Neural progenitor cell (in vitro differentiated cells): Measurements from ENCODE around the gene NDUFV1.

ENCODE experiments used
- EZH2 ChIP-seq: fragments of 200-600 bp; sonication (generic); IDR thresholded peaks from 2 replicates; pipeline ENCODE4 v1.6.1; 2017; ENCODE audit warnings: antibody characterized with exemption, mild to moderate bottlenecking, moderate library complexity
- TF ChIP-seq, protein P1 (sequence below): fragments of 200-600 bp; sonication (generic); IDR thresholded peaks from 2 replicates; pipeline ENCODE4 v1.5.1; 2017; ENCODE audit warnings: antibody characterized with exemption, mild to moderate bottlenecking

DNA sequence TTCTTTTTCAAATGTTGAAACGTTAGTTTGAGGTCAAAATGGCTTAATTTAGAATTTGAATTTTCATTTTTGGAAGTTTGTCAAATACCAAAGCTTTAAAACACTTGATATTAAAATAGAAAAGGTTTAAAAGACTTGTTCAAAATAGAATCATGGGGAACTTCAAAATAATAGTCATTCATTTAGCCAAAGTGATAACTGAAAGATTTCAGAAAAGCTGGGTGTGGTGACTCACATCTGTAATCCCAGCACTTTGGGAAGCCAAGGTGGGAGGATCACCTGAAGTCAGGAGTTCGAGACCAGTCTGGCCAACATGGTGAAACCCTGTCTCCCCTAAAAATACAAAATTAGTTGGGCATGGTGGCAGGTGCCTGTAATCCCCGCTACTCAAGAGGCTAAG is 12.3 kb upstream of the NDUFV1 start:
- TF ChIP-seq, protein P1, sequence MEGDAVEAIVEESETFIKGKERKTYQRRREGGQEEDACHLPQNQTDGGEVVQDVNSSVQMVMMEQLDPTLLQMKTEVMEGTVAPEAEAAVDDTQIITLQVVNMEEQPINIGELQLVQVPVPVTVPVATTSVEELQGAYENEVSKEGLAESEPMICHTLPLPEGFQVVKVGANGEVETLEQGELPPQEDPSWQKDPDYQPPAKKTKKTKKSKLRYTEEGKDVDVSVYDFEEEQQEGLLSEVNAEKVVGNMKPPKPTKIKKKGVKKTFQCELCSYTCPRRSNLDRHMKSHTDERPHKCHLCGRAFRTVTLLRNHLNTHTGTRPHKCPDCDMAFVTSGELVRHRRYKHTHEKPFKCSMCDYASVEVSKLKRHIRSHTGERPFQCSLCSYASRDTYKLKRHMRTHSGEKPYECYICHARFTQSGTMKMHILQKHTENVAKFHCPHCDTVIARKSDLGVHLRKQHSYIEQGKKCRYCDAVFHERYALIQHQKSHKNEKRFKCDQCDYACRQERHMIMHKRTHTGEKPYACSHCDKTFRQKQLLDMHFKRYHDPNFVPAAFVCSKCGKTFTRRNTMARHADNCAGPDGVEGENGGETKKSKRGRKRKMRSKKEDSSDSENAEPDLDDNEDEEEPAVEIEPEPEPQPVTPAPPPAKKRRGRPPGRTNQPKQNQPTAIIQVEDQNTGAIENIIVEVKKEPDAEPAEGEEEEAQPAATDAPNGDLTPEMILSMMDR, result no peak
- no peak for TF ChIP-seq EZH2
